ENCODE data around the gene HLTF. TPM values are rescaled to one million over a fixed set of nuclear protein-coding genes. Genes with fewer than 3 reads are reported as not detected.
A peak's percentile ranks its signal among the peaks of the same experiment; 100 is the strongest.

The HLTF gene, protein sequence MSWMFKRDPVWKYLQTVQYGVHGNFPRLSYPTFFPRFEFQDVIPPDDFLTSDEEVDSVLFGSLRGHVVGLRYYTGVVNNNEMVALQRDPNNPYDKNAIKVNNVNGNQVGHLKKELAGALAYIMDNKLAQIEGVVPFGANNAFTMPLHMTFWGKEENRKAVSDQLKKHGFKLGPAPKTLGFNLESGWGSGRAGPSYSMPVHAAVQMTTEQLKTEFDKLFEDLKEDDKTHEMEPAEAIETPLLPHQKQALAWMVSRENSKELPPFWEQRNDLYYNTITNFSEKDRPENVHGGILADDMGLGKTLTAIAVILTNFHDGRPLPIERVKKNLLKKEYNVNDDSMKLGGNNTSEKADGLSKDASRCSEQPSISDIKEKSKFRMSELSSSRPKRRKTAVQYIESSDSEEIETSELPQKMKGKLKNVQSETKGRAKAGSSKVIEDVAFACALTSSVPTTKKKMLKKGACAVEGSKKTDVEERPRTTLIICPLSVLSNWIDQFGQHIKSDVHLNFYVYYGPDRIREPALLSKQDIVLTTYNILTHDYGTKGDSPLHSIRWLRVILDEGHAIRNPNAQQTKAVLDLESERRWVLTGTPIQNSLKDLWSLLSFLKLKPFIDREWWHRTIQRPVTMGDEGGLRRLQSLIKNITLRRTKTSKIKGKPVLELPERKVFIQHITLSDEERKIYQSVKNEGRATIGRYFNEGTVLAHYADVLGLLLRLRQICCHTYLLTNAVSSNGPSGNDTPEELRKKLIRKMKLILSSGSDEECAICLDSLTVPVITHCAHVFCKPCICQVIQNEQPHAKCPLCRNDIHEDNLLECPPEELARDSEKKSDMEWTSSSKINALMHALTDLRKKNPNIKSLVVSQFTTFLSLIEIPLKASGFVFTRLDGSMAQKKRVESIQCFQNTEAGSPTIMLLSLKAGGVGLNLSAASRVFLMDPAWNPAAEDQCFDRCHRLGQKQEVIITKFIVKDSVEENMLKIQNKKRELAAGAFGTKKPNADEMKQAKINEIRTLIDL
- total RNA-seq (10 to 100 TPM; 18.4 to 26.5 (median 20.4) TPM), polyA plus RNA-seq (1 to 10 TPM; 5.4 to 6.9 (median 6.5) TPM)
- long read RNA-seq, donor 1, result 0 reads
- long read RNA-seq, donor 2, result 0 reads

DNA sequence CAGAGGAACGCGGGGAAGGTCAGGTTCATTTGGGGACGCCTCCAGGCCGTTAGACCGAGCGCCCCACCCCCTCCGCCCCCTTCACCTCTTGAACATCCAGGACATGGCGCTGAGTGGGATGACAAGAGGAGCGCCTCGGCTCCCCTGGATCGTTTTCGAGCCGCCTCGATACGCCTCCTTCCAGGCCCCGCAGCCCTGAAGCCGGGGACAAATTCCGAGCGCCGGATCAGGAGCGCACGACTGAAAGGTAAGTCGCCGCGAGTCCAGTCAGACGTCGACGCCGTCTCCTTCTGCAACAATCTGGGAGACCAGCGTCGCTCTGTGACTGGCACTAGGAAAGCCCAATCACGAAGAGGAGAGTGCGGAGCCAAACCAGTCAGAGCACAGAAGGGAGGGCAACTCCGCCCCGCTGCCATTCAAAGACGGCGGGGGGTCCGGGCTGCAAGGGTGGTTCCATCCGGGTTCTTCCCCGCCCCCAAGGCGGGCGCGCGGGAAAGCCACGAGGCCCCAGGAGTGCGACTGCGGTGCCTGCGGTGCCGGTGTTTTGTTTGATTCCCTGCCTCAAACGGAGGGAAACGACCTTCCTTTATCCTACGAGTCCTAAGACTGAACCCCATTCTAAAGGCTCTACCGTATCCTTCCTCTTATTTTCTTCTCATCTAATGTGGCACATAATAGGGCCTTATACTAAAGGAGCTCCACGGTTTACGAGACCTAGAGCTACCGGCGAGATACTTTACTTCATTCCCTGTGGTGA is at the start of gene HLTF:
Gene HLTF, minus strand, starts transcription at position 302 of the 757 bp plus-strand sequence. Its CDS starts 197 bp downstream, at position 105.
- TF ChIP-seq, protein P1, sequence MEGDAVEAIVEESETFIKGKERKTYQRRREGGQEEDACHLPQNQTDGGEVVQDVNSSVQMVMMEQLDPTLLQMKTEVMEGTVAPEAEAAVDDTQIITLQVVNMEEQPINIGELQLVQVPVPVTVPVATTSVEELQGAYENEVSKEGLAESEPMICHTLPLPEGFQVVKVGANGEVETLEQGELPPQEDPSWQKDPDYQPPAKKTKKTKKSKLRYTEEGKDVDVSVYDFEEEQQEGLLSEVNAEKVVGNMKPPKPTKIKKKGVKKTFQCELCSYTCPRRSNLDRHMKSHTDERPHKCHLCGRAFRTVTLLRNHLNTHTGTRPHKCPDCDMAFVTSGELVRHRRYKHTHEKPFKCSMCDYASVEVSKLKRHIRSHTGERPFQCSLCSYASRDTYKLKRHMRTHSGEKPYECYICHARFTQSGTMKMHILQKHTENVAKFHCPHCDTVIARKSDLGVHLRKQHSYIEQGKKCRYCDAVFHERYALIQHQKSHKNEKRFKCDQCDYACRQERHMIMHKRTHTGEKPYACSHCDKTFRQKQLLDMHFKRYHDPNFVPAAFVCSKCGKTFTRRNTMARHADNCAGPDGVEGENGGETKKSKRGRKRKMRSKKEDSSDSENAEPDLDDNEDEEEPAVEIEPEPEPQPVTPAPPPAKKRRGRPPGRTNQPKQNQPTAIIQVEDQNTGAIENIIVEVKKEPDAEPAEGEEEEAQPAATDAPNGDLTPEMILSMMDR (IDR thresholded peaks at IDR 0.05 in 8 of 11, conservative IDR thresholded peaks at IDR 0.05 in 3 of 11), result no peak
- TF ChIP-seq POLR2AphosphoS5 (IDR thresholded peaks at IDR 0.05), result peak; percentile 75 to 88 (median 83)
- TF ChIP-seq POLR2A (IDR thresholded peaks at IDR 0.05), result peak in 1 of 3 donors; percentile 10
- Histone ChIP-seq H3K4me1 (peaks cover 9 to 34% (median 23%) of the 10 kb centered on the region in 6 donors), H3K27me3 (replicated peaks in 1 of 7) (no peaks in the 10 kb centered on the region), H3K27ac (peak within 1 kb of the TSS; percentile 26 to 82 (median 78)), H3K4me3 (peak within 1 kb of the TSS; percentile 71 to 92 (median 83)), H3K36me3 (peaks cover 0 to 17% (median 0%) of the 10 kb centered on the region in 6 donors), H3K9me3 (no peaks in the 10 kb centered on the region)
- 7 to 17% (median 8%) methylated on average over 23 to 57 of the region's 57 CpGs for WGBS, 5 donors
- intact Hi-C loops (cut with DNase I; ENCODE audit: low total_unique reads), result no loop called here
- peak; percentile 94 for DNase-seq

DNA sequence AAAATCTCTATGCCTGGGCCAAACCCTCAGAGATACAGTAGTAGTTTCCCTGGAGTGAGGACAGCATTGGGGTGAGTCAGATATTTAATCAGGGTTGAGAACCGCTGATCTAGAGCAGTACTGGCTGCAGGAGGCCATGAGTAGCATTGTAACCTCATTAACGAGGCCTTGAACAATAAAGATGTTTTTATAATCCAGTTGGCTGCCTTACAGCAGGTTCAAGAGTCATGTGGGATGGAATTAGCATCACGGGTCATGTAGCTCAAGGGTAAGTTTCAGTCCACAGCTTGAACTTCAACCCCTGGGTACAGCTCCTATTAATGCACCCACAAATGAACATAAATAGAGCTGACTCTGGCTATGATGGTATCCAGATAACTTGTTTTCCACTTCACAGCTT is 48.2 kb upstream of the HLTF start:
- 69 to 79% (median 74%) methylated on average over 3 of the region's 3 CpGs for WGBS, 5 donors
- peaks cover 16 to 80% (median 34%) of the 10 kb centered on the region in 6 donors for H3K4me1 ChIP-seq
- H3K27ac ChIP-seq, result peak overlapping the region in 6 of 8 donors; percentile 7 to 41 (median 28)
- no peaks in the 10 kb centered on the region for H3K27me3 ChIP-seq (replicated peaks in 1 of 7)
- no peak for TF ChIP-seq POLR2A (IDR thresholded peaks at IDR 0.05)
- TF ChIP-seq POLR2AphosphoS5 (IDR thresholded peaks at IDR 0.05), result peak in 1 of 3 donors; percentile 59
- TF ChIP-seq, protein P1 (IDR thresholded peaks at IDR 0.05 in 8 of 11, conservative IDR thresholded peaks at IDR 0.05 in 3 of 11), result no peak
- H3K4me3 ChIP-seq, result no peak overlapping the region
- intact Hi-C loops (cut with DNase I; ENCODE audit: low total_unique reads), result no loop called here
- no peak for DNase-seq
- H3K36me3 ChIP-seq, result peaks cover 0 to 9% (median 0%) of the 10 kb centered on the region in 6 donors
- no peaks in the 10 kb centered on the region for H3K9me3 ChIP-seq

DNA sequence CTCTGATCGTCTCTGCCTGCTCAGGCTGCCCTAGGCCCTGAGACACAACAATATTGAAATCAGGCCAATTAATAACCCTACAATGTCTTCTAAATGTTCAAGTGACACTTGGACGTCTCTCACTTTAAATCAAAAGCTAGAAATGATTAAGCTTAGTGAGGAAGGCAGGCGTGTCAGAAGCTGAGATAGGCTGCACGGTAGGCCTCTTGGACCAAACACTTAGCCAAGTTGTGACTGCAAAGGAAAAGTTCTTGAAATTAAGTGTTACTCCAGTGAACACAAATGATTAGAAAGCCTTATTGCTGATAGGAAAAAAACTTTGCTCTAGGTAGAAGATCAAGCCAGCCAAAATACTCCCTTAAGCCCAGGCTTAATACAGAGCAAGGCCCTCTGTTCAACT is 45.3 kb upstream of the HLTF start:
- Histone ChIP-seq H3K4me1 (peaks cover 16 to 78% (median 41%) of the 10 kb centered on the region in 6 donors), H3K9me3 (no peaks in the 10 kb centered on the region), H3K36me3 (peaks cover 0 to 9% (median 0%) of the 10 kb centered on the region in 6 donors), H3K27me3 (replicated peaks in 1 of 7) (no peaks in the 10 kb centered on the region), H3K4me3 (peak overlapping the region in 3 of 8 donors; percentile 93 to 99 (median 99)), H3K27ac (peak overlapping the region in 6 of 8 donors; percentile 29 to 95 (median 91))
- intact Hi-C loops (cut with DNase I; ENCODE audit: low total_unique reads), result no loop called here
- TF ChIP-seq POLR2A (IDR thresholded peaks at IDR 0.05), result no peak
- TF ChIP-seq, protein P1 (IDR thresholded peaks at IDR 0.05 in 8 of 11, conservative IDR thresholded peaks at IDR 0.05 in 3 of 11), result no peak
- 57 to 75% (median 68%) methylated on average over 4 of the region's 4 CpGs for WGBS, 5 donors
- no peak for DNase-seq
